Measurements from ENCODE around the gene KCNS3.

KCNS3 gene

DNA sequence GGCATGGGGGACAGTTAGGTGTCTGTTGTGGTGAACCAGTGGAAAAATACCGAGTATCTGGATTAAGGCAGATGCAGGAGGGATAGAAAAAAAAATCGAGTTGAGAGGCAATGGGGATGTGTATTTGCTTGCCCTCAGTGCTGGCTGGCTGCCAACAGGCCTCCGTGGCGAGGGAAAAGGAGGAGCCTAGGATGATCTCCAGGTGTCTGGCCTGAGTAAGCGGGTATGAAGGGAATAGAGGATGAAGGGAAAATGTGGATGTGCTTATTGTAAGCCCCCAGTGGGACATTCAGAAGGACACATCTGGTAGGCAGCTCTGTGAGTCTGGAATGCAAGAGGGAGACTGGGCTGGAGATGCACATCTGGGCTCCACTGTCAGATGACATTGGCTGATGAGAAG is 22.8 kb downstream of the KCNS3 start:
- Histone ChIP-seq H3K9me3 (ENCODE audit: control insufficient read depth, insufficient read depth, low read length) (no peaks in the 10 kb centered on the region), H3K36me3 (ENCODE audit: insufficient read depth, low read length) (no peaks in the 10 kb centered on the region), H3K9ac (ENCODE audit: low read depth, low read length) (no peak overlapping the region), H3K4me1 (ENCODE audit: insufficient read depth, low read length) (no peaks in the 10 kb centered on the region)

DNA sequence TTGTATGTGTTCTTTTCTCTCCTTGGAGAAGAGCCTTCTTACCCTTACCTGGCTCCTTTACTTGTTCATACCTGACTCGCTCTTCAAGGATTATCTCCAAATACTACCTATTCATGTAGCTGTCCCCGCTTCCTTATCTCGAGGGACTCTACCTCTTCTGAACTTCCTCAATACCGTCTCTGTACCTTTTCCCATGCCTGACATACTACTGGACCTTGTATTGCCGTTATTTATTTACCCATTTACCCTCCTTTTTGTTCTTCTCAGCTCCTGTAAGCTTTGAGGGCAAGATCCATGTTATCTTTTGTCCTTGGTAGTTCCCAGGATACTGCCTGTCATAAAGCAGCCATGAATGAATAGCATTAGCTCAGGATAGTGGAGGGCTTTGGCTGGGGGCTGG is 32.5 kb downstream of the KCNS3 start:
- H3K9me3 ChIP-seq (ENCODE audit: control insufficient read depth, insufficient read depth, low read length) = no peaks in the 10 kb centered on the region

DNA sequence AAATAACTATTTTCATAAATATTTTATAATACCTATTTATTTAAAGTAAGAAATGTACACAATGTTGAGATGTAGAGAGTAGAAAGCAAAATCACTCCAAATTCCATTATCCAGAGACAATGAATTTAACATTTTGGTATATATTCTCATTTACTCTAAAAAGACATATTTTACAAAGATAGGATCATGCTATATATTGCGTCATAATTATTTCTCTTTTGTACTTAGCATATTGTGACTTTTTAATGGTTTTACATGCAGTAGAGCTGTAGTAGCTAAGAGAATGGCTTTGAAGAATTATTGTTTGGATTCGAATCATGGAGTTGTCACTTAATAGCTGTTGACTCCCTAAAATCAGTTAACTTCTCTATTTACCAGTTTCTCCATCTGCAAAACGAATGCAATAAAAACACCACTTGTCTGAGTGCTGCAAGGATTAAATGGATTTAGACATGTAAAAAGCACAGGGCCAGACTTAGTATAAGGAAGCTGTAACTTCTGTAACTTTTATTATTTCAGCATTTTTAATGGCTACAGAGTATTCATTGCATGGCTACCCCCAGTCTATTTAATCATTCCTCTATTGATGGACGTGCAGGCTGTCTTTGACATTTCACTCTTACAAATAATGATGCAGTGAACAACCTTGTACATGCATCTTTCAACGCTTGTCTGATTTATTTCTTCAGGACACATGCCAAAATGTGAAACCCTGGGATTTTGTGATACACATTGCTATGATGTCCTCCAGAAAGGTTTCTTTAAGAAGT is 33.2 kb downstream of the KCNS3 start:
- no peak overlapping the region for H3K9ac ChIP-seq (ENCODE audit: low read depth, low read length)
- peaks cover 10% of the 10 kb centered on the region for H3K4me1 ChIP-seq (ENCODE audit: insufficient read depth, low read length)
- no peaks in the 10 kb centered on the region for H3K9me3 ChIP-seq (ENCODE audit: control insufficient read depth, insufficient read depth, low read length)
- no peaks in the 10 kb centered on the region for H3K36me3 ChIP-seq (ENCODE audit: insufficient read depth, low read length)

More for the DNA sequence above, 32.5 kb downstream of the KCNS3 start:
- Histone ChIP-seq H3K36me3 (ENCODE audit: insufficient read depth, low read length) (no peaks in the 10 kb centered on the region), H3K4me1 (ENCODE audit: insufficient read depth, low read length) (peaks cover 3% of the 10 kb centered on the region; the same call in 1 of the 2 replicates), H3K9ac (ENCODE audit: low read depth, low read length) (no peak overlapping the region)

DNA sequence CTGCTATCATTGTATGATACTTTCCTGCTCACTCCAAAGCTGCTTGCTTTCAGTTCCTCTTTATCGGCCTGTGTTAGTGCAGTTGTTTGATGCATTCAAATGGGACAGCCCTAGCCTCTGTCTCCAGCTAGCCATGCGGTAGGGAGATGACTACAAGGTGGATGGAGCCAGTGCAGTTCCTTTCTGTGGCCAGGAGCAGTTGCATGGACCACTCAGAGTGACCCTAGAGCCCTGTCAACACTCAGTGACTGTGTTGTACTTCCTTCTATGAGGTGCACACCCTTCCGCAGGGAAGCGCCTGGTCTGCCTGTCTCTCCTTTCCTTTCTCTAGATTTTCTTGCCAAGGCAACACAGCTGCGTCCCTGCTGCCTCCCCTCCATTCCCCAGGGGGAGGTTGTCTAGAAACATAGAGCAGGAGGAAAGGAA is 33.8 kb downstream of the KCNS3 start:
- Histone ChIP-seq H3K9me3 (ENCODE audit: control insufficient read depth, insufficient read depth, low read length) (no peaks in the 10 kb centered on the region), H3K9ac (ENCODE audit: low read depth, low read length) (no peak overlapping the region), H3K36me3 (ENCODE audit: insufficient read depth, low read length) (no peaks in the 10 kb centered on the region), H3K4me1 (ENCODE audit: insufficient read depth, low read length) (peaks cover 10% of the 10 kb centered on the region)

DNA sequence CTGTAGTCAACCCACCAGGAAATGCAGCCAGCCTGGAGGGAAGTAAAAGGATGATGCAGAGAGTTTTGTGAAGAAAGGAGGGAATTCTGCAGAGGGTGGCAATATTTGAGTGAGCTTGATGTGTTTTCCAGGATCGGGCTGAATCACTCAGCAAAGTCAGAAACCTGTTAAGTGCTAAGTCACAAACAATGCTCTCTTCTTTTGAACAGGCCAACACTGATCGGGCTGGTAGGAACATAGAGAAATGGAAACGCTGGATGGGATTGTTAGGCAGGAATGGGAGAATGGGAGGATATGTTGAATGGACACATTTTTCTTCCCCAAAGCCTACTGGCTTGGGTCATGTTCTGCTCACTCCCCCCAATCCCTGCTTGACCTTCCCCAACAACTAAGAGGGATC is 36.6 kb downstream of the KCNS3 start:
- Histone ChIP-seq H3K9ac (ENCODE audit: low read depth, low read length) (no peak overlapping the region), H3K9me3 (ENCODE audit: control insufficient read depth, insufficient read depth, low read length) (no peaks in the 10 kb centered on the region), H3K36me3 (ENCODE audit: insufficient read depth, low read length) (no peaks in the 10 kb centered on the region), H3K4me1 (ENCODE audit: insufficient read depth, low read length) (peaks cover 10% of the 10 kb centered on the region)

DNA sequence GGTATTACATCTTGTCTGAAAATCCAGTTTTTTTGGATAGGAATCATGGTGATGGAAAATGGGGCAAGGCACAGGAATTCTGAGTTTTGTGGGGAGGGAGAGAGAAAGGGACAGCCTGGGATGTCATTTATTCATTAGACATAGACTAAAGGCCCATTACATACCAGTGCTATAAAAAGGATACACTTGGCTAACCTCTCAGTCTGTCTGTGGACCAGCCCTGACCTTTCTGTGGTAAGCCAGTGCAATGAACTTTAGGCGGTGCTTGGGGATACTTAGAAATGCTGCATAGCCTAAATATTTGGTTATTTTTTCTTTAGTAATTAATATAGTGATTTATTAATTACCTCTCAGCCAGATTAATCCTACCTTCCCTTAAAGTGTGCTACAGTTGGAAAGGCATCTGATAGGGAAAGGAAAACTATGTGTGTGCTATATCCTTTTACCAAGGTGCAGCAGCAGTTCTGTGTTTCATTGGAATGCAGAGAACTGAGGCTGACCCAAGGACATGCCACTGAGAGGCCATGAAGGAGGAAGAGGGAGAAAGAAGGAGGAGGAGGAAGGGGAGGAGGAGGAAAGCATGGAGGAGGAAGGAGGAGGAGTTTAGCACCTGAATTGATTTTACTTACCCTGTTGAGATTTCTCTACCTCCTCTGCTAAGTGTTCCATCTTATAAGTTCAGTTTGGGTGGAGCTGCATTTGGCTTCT is 37.5 kb downstream of the KCNS3 start:
- H3K4me1 ChIP-seq (ENCODE audit: insufficient read depth, low read length) = peaks cover 10% of the 10 kb centered on the region
- no peaks in the 10 kb centered on the region for H3K36me3 ChIP-seq (ENCODE audit: insufficient read depth, low read length)

DNA sequence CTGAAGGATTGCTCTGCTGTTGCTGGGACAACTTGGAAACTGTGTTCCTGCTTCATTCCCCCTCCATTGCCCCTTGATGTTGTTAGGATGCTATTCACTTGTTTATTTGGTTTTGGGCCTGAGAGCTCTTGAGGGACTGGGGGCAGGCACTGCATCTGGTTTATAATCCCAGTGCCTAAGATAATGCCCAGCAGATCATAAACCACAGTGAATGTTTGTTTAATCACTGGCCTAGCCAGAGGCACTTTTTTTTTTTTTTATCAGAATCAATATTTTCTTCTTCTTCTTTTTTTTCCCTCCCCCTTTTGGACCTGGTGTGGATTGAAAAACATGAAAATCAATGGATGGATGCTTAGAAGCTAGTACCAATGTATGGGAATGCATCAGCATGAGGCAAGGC is 38.1 kb downstream of the KCNS3 start:
- Histone ChIP-seq H3K9me3 (ENCODE audit: control insufficient read depth, insufficient read depth, low read length) (no peaks in the 10 kb centered on the region), H3K4me1 (ENCODE audit: insufficient read depth, low read length) (peaks cover 10% of the 10 kb centered on the region), H3K9ac (ENCODE audit: low read depth, low read length) (no peak overlapping the region), H3K36me3 (ENCODE audit: insufficient read depth, low read length) (no peaks in the 10 kb centered on the region)

More for the DNA sequence above, 37.5 kb downstream of the KCNS3 start:
- Histone ChIP-seq H3K9ac (ENCODE audit: low read depth, low read length) (no peak overlapping the region), H3K9me3 (ENCODE audit: control insufficient read depth, insufficient read depth, low read length) (no peaks in the 10 kb centered on the region)

DNA sequence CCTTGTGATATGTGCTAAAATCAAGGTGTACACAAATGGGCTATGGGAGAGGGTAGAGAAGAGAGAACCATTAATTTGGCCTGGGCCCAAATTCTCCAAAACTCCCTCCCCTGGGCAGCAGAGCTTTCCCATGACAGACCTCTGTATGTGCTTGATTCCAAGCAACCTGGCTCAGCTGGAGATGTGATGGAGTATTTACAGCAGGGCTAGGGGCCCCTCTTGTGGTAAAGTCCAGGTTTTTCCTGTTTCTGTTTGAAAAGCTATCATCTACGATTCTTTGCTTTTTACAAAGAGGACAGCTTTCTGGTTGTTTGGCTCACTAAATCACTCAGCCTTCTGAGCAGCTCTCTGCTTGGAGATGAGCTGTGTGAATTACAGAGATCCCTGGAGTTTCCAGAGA is 40.3 kb downstream of the KCNS3 start:
- Histone ChIP-seq H3K36me3 (ENCODE audit: insufficient read depth, low read length) (no peaks in the 10 kb centered on the region), H3K9ac (ENCODE audit: low read depth, low read length) (no peak overlapping the region), H3K4me1 (ENCODE audit: insufficient read depth, low read length) (peaks cover 10% of the 10 kb centered on the region), H3K9me3 (ENCODE audit: control insufficient read depth, insufficient read depth, low read length) (no peaks in the 10 kb centered on the region)

DNA sequence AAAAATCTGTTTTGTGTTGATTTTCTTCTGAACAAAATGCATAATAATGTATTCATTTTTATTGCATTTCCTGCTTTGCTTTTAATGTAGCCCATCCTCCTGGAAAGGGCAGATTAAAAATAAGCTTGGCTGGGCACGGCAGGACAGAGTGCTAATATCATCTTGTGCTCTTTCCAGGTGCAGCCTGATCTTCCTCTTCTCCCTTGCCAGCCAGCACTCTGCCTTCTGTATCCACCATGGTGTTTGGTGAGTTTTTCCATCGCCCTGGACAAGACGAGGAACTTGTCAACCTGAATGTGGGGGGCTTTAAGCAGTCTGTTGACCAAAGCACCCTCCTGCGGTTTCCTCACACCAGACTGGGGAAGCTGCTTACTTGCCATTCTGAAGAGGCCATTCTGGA is 52.3 kb downstream of the KCNS3 start:
- H3K9ac ChIP-seq (ENCODE audit: low read depth, low read length) = no peak overlapping the region
- no peaks in the 10 kb centered on the region; the same call in 1 of the 2 replicates for H3K36me3 ChIP-seq (ENCODE audit: insufficient read depth, low read length)
- H3K4me1 ChIP-seq (ENCODE audit: insufficient read depth, low read length) = peaks cover 8% of the 10 kb centered on the region; the same call in 1 of the 2 replicates
- H3K9me3 ChIP-seq (ENCODE audit: control insufficient read depth, insufficient read depth, low read length) = no peaks in the 10 kb centered on the region

DNA sequence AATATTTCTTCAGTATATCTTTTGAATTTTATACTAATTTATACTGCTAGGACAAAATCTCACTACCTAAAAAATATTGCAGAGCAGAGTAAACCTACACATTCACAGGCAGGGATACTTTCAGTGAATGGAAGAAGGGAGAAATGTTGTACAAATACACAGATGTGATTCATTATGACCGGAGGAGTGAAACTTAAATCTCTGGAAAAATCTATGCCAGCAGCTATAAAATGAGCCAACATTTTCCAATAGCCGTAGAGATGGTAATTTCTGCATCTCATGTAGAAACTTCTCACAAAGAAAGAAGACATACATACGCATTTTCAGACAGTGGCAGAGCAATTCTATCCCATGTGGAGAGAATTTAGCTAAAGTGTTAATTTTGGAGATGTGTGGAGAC is 54.8 kb downstream of the KCNS3 start:
- no peaks in the 10 kb centered on the region; the same call in 1 of the 2 replicates for H3K9me3 ChIP-seq (ENCODE audit: control insufficient read depth, insufficient read depth, low read length)
- H3K36me3 ChIP-seq (ENCODE audit: insufficient read depth, low read length) = no peaks in the 10 kb centered on the region; the same call in 1 of the 2 replicates
- H3K9ac ChIP-seq (ENCODE audit: low read depth, low read length) = no peak overlapping the region
- H3K4me1 ChIP-seq (ENCODE audit: insufficient read depth, low read length) = peaks cover 9% of the 10 kb centered on the region; the same call in 1 of the 2 replicates

DNA sequence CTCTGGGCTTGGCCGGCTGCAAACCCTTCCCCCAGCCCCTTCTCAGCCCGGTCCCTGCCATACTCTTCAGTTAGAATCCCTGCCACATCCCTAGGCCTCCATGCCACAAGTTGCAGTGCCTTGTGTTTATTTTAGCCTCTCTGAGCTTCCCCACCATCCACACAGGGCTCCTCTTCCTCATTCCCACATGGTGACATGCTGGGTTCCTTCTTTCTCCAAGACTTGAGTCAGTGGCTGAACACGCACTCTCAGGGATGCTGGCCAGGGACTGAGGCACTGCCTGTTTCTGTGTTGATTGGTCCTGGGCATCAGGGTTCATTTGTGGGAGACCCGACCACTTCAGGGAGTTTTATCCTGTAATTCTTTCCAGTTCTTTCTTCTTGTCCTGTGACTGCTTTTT is 56.3 kb downstream of the KCNS3 start:
- H3K4me1 ChIP-seq (ENCODE audit: insufficient read depth, low read length) = peaks cover 9% of the 10 kb centered on the region; the same call in 1 of the 2 replicates
- no peak overlapping the region for H3K9ac ChIP-seq (ENCODE audit: low read depth, low read length)
- peaks cover 3% of the 10 kb centered on the region; the same call in 1 of the 2 replicates for H3K9me3 ChIP-seq (ENCODE audit: control insufficient read depth, insufficient read depth, low read length)
- no peaks in the 10 kb centered on the region; the same call in 1 of the 2 replicates for H3K36me3 ChIP-seq (ENCODE audit: insufficient read depth, low read length)

DNA sequence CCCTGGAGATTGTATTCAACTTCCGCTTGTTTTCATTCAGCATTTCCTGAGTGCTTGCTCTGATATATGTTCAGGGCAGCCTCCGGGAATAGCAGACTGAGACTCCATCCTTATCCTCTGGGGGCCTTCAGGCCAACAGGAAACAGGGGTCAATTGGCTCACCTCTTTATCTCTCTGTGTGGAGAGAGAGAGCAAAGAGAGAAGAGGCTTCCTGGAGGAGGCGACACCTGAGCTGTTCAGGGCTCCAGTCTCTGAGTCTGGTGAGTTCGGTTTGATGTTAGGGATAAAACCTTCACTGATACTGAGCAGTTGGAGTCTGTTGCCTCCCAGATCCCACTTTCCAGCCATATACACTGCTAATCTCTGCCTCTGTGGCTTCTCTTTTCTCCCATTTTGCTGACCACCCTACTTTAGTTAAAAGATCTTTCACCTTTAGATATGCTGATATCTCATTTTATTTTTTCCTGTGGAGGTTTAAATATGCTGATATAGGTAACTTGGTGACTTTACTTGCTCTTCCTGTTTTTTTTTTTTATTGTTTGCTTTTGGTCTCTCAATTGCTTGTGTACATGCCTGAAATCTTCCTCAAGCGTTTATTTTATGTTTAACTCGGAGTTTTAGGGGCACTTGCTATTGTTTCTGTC is 56.9 kb downstream of the KCNS3 start:
- Histone ChIP-seq H3K36me3 (ENCODE audit: insufficient read depth, low read length) (no peaks in the 10 kb centered on the region; the same call in 1 of the 2 replicates), H3K4me1 (ENCODE audit: insufficient read depth, low read length) (peaks cover 9% of the 10 kb centered on the region; the same call in 1 of the 2 replicates), H3K9ac (ENCODE audit: low read depth, low read length) (no peak overlapping the region), H3K9me3 (ENCODE audit: control insufficient read depth, insufficient read depth, low read length) (peaks cover 3% of the 10 kb centered on the region; the same call in 1 of the 2 replicates)

DNA sequence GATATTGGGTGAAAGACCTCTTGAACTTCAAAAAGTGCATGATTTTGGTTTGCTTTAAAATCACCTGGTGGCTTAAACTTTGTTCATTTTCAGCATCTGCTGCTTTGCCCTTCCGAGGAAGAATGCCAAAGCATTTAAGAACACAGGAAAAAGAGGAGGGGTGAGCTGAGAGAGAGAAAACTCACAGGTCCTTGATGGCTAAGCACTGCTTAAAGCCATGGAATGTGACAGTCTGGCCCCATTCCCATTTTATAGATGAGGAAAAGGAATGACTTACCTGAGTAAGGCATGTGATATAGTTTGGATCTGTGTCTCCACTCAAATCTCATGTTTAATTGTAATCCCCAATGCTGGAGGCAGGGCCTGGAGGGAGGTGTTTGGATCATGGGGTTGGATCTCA is 58.1 kb downstream of the KCNS3 start:
- Histone ChIP-seq H3K4me1 (ENCODE audit: insufficient read depth, low read length) (peaks cover 9% of the 10 kb centered on the region; the same call in 1 of the 2 replicates), H3K9me3 (ENCODE audit: control insufficient read depth, insufficient read depth, low read length) (peaks cover 3% of the 10 kb centered on the region; the same call in 1 of the 2 replicates), H3K9ac (ENCODE audit: low read depth, low read length) (no peak overlapping the region), H3K36me3 (ENCODE audit: insufficient read depth, low read length) (no peaks in the 10 kb centered on the region; the same call in 1 of the 2 replicates)

DNA sequence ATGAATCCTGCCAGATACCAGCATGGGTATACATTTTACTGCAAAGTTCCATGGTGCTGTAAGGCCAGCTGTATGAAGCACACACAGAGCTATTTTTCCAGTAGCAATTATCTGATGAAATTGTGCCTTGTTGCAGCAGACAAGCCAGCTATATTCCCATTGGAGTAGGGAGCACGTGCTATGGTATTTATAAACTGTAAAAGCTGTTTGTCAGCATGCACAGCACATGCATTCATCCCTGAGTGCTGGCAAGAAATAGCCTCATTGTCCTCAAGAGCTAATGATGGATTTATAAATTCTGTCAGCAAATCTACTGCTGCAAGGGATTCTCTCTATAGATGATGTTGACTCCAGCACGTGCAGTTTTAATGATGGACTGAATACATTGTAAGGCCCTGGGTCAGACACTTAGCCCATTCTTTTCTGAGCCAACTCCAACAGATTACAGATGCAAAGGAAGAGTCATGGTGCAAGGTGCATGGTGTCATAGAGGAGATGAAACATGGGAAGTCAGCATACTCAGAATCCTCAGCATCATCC is 61.7 kb downstream of the KCNS3 start:
- Histone ChIP-seq H3K4me1 (ENCODE audit: insufficient read depth, low read length) (peaks cover 6% of the 10 kb centered on the region; the same call in 1 of the 2 replicates), H3K9me3 (ENCODE audit: control insufficient read depth, insufficient read depth, low read length) (peaks cover 3% of the 10 kb centered on the region; the same call in 1 of the 2 replicates), H3K9ac (ENCODE audit: low read depth, low read length) (no peak overlapping the region), H3K36me3 (ENCODE audit: insufficient read depth, low read length) (no peaks in the 10 kb centered on the region; the same call in 1 of the 2 replicates)

All from ES-I3 (cell line).